Melanocyte of skin (primary cell): ENCODE data around the gene CKMT1A. TPM values are rescaled to one million over a fixed set of nuclear protein-coding genes. Genes with fewer than 3 reads are reported as not detected.

Experiments
- small RNA-seq, 2 donors: library from RNA; depleted of rRNA; stranded (forward); fragments of <200 nt; gene quantifications; one replicate each; pipeline ENCODE3, GENCODE V24; 2012
- total RNA-seq, 2 donors: library from RNA; depleted of rRNA; stranded (reverse); fragments of >200 nt; gene quantifications; 2 replicates each; pipeline ENCODE4 v1.2.3, GENCODE V29; 2012

CKMT1A gene
- total RNA-seq: not detected

DNA sequence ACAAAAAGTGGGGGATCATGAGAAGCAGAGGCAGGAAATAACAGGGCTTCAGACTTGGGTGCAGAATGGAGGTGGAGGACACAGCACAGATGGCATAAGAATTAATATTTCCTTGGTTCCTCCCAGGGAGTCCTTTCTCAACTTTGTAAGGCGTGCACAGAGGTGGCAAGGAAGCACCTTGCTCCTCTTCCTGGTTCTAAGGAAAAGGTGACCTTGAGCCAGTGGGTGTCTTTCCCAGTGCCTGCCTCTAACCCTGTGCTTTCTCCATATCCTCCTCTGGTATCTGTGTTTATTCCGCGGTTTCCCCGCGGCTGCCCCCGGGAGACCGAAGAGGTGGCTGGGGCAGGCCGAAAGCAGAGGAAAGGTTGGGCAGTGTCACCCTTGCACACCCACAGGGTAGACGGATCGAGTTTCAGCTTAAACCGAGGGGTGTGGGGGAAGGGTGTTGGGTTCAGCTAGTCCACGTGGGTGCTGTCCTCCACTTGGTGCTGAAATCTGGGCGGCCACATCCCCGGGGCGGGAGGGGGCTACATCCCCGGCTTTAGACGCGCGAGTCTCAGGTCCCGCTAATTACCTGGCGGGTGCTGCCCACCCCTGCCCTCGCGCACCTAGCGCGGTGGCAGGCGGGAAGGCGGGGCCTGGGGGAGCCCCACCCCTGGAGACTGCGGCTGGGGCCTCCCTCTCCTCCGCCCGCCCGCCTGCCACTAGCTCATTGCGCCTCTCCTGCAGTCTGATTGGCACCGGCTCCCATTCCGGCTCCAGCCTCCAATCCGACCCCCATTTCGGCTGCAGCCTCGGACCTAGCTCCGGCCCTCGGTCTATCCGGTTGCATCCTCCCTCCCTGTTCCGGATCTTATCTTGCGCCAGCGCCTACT is at the start of gene CKMT1A:
TSS of gene CKMT1A (plus strand) at position 712 of the 875 bp plus-strand sequence. CDS start 192 bp downstream, outside the sequence.

DNA sequence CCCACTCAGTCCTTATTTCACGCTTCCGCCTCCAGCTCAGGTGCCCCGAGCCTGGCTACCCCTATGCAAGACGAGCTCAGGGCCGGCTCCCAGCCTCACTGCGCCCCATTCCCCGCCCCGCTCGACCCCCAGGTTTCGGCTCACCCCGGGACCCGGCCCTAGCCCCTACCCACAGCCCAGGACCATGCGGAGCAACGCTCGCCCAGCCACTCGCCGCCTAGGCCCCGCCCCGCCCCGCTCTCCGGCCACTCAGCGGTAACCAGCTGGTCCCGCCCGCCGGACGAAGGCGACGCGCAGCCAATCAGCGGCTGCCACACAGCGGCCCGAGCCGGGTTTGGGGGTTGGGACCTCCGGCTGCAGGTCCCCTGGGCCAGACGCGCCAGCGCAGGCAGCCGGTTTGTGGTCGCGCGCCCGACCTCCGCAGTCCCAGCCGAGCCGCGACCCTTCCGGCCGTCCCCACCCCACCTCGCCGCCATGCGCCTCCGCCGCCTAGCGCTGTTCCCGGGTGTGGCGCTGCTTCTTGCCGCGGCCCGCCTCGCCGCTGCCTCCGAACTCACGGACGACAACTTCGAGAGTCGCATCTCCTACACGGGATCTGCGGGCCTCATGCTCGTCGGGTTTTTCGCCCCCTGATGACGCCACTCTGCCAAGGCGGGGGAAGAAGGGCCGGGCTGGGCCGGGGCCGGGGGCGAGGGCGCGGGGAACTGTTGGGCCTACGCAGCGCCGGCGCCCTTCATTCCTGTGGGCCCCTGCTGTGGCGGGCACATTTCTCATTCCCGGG is 44.8 kb upstream of the CKMT1A start, which contains the start of gene CATSPER2:
TSS of gene CATSPER2 (minus strand) at position 196 of the 781 bp plus-strand sequence. CDS start 783 bp downstream, outside the sequence.

DNA sequence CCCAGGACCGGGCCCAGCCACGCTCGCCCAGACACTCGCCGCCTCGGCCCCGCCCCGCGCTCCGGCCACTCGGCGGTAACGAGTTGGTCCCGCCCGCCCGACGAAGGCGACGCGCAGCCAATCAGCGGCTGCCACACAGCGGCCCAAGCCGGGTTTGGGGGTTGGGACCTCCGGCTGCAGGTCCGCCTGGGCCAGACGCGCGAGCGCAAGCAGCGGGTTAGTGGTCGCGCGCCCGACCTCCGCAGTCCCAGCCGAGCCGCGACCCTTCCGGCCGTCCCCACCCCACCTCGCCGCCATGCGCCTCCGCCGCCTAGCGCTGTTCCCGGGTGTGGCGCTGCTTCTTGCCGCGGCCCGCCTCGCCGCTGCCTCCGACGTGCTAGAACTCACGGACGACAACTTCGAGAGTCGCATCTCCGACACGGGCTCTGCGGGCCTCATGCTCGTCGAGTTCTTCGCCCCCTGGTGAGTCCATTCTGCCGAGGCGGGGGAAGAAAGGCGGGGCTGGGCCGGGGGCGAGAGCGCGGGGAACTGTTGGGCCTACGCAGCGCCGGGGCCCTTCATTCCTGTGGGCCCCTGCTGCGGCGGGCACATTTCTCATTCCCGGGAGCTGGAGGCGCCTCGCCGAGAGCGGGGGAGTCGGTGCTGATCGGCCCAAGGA is 52.7 kb downstream of the CKMT1A start, which contains the start of gene PDIA3:
TSS of gene PDIA3 (plus strand) at position 194 of the 658 bp plus-strand sequence. CDS start at position 296, 102 bp downstream.

Small RNA genes within 50 kb of the gene (small RNA-seq; reads per million reads assigned to genes)
- 0 reads per million in 2 donors for gene PDIA3P2
- gene RNU6-353P: 0 to 0.09 reads per million in 2 donors
- gene RNU6-354P: 0 reads per million in 2 donors

Other genes with a start within 250 kb of the CKMT1A start
- 10 to 100 TPM; 43.0 to 43.6 TPM for gene TP53BP1, start 200.7 kb upstream of the CKMT1A start, total RNA-seq
- 1 to 10 TPM; 2.3 to 4.8 TPM for gene MAP1A, start 176.3 kb upstream of the CKMT1A start, total RNA-seq
- 10 to 100 TPM; 13.0 to 18.2 TPM for gene PPIP5K1, start 103.7 kb upstream of the CKMT1A start, total RNA-seq
- not detected for gene CKMT1B, start 99.8 kb upstream of the CKMT1A start, total RNA-seq
- under 1 TPM in 1 of 2 donors, not detected in 1; 0.69 TPM for gene STRC, start 75.1 kb upstream of the CKMT1A start, total RNA-seq
- 1 to 10 TPM in 1 of 2 donors, under 1 TPM in 1; 0.67 to 1.4 TPM for gene CATSPER2, start 45.0 kb upstream of the CKMT1A start, total RNA-seq
- gene PDIA3, start 52.6 kb downstream of the CKMT1A start, total RNA-seq: 100 to 1,000 TPM in 1 of 2 donors, 10 to 100 TPM in 1; 81.6 to 126 TPM
- 1 to 10 TPM; 1.7 to 2.0 TPM for gene ELL3, start 83.1 kb downstream of the CKMT1A start, total RNA-seq
- gene SERF2, start 98.5 kb downstream of the CKMT1A start, total RNA-seq: 100 to 1,000 TPM; 235 to 259 TPM
- under 1 TPM in 1 of 2 donors, not detected in 1; under 0.01 TPM for gene SERINC4, start 106.4 kb downstream of the CKMT1A start, total RNA-seq
- 1 to 10 TPM; 3.4 to 6.0 TPM for gene HYPK, start 106.7 kb downstream of the CKMT1A start, total RNA-seq
- 10 to 100 TPM; 16.5 to 26.6 TPM for gene MFAP1, start 130.8 kb downstream of the CKMT1A start, total RNA-seq
- 10 to 100 TPM in 1 of 2 donors, 1 to 10 TPM in 1; 7.9 to 20.6 TPM for gene WDR76, start 133.1 kb downstream of the CKMT1A start, total RNA-seq